SK-N-SH (cell line): Measurements from ENCODE around the gene TLE1. TPM values are rescaled to one million over a fixed set of nuclear protein-coding genes. Genes with fewer than 3 reads are reported as not detected.

Experiments used
- CTCF ChIA-PET: fragments of 300-600, 350-600 bp; formaldehyde crosslinking; extraction: SDS; loops from one replicate; lab custom pipeline; 2021; lab: Yijun Ruan, JAX
- POLR2A ChIA-PET: fragments of 350-600 bp; sonication (Branson Sonifier 250); formaldehyde crosslinking; extraction: SDS; loops from one replicate; lab custom pipeline; 2020; ENCODE audit warnings: antibody characterized with exemption, inconsistent platforms; lab: Yijun Ruan, JAX
- DNase-seq: peaks from one replicate; pipeline ENCODE4 v3.0.0; 2012
- H2AFZ ChIP-seq: fragments of 200-600 bp; sonication (generic); 2 replicates; pipeline ENCODE4 v1.8.1; 2016; ENCODE audit warnings: antibody characterized with exemption, mild to moderate bottlenecking, low read depth
- H3F3A ChIP-seq: fragments of 200-600 bp; sonication (generic); replicated peaks from 2 replicates; pipeline ENCODE3; 2016; ENCODE audit warnings: antibody characterized with exemption, mild to moderate bottlenecking; ENCODE audit not compliant: insufficient read depth
- H3K27ac ChIP-seq, 2 experiments: fragments of 200-500 bp in 1 of 2; fragments of 200-600 bp in 1 of 2; sonication (Bioruptor generic) in 1 of 2; sonication (generic), shearing (Covaris generic) in 1 of 2; 2 replicates each; pipeline versions ENCODE4 v1.5.1 to v1.6.1; 2014 to 2016; ENCODE audit warnings: low read depth in 2 of 2, inconsistent platforms in 1 of 2, low read length in 1 of 2, mild to moderate bottlenecking in 1 of 2, mixed read lengths in 1 of 2
- H3K27me3 ChIP-seq: fragments of 200-600 bp; sonication (generic), shearing (Covaris generic); 2 replicates; pipeline ENCODE4 v1.6.1; 2016; ENCODE audit warnings: mixed run types; ENCODE audit not compliant: insufficient read depth
- H3K36me3 ChIP-seq, 2 experiments: fragments of 200-500 bp in 1 of 2; fragments of 200-600 bp in 1 of 2; sonication (Bioruptor generic) in 1 of 2; sonication (generic) in 1 of 2; replicated peaks in 1 of 2; 2 replicates each; pipeline versions ENCODE3 to v1.5.1; 2014 to 2016; ENCODE audit warnings: low read length in 1 of 2, mild to moderate bottlenecking in 1 of 2; ENCODE audit not compliant: insufficient read depth in 2 of 2, control insufficient read depth in 1 of 2
- H3K4me1 ChIP-seq, 2 experiments: fragments of 200-500 bp in 1 of 2; fragments of 200-600 bp in 1 of 2; sonication (Bioruptor generic) in 1 of 2; sonication (generic), shearing (Covaris generic) in 1 of 2; 2 replicates each; pipeline versions ENCODE4 v1.5.1 to v1.6.1; 2014 to 2016; ENCODE audit warnings: low read depth in 1 of 2, low read length in 1 of 2, mixed run types in 1 of 2; ENCODE audit not compliant: insufficient read depth in 2 of 2, control insufficient read depth in 1 of 2
- H3K4me2 ChIP-seq: fragments of 200-600 bp; sonication (generic), shearing (Covaris generic); 2 replicates; pipeline ENCODE4 v1.6.1; 2017; ENCODE audit warnings: mixed run types
- H3K4me3 ChIP-seq, 2 experiments: fragments of 200-500 bp in 1 of 2; fragments of 200-600 bp in 1 of 2; sonication (Bioruptor generic) in 1 of 2; sonication (generic), shearing (Covaris generic) in 1 of 2; 2 replicates each; pipeline versions ENCODE4 v1.5.1 to v1.8.1; 2014 to 2016; ENCODE audit warnings: low read depth in 2 of 2, inconsistent platforms in 1 of 2, low read length in 1 of 2, mild to moderate bottlenecking in 1 of 2, mixed read lengths in 1 of 2, moderate library complexity in 1 of 2
- H3K79me2 ChIP-seq: fragments of 200-600 bp; sonication (generic); 2 replicates; pipeline ENCODE4 v1.8.1; 2017; ENCODE audit warnings: mild to moderate bottlenecking; ENCODE audit not compliant: insufficient read depth
- H3K9ac ChIP-seq: fragments of 200-600 bp; sonication (generic); 2 replicates; pipeline ENCODE4 v1.6.1; 2017; ENCODE audit warnings: mixed run types
- H3K9me2 ChIP-seq: fragments of 200-600 bp; sonication (generic); 2 replicates; pipeline ENCODE4 v1.6.1; 2017; ENCODE audit warnings: mixed run types
- H3K9me3 ChIP-seq: fragments of 200-600 bp; sonication (generic); 2 replicates; pipeline ENCODE4 v1.6.1; 2017; ENCODE audit warnings: mixed run types, mild to moderate bottlenecking, moderate library complexity
- H4K20me1 ChIP-seq: fragments of 200-600 bp; sonication (generic); 2 replicates; pipeline ENCODE4 v1.6.1; 2017; ENCODE audit warnings: mild to moderate bottlenecking, mixed run types; ENCODE audit not compliant: insufficient read depth
- CHD2 ChIP-seq: fragments of 150-350 bp; IDR thresholded peaks from 2 replicates; pipeline ENCODE4 v1.6.1; 2018; ENCODE audit warnings: low read length; ENCODE audit not compliant: partially characterized antibody
- EP300 ChIP-seq, 2 experiments: IDR thresholded peaks; 2 replicates each; pipeline versions ENCODE4 v1.4.0 to v1.6.1; 2012; ENCODE audit warnings: borderline replicate concordance in 1 of 2, low read depth in 1 of 2, low read length in 1 of 2
- EZH2phosphoT487 ChIP-seq: fragments of 200-600 bp; sonication (generic); IDR thresholded peaks from 2 replicates; pipeline ENCODE4 v1.6.1; 2017; ENCODE audit warnings: low read depth, mixed run types, mild to moderate bottlenecking, antibody characterized with exemption, moderate library complexity, borderline replicate concordance
- GATA2 ChIP-seq: sonication (generic); formaldehyde crosslinking; IDR thresholded peaks from 2 replicates; pipeline ENCODE4 v1.5.0; 2020; ENCODE audit warnings: mild to moderate bottlenecking, missing genetic modification reagents
- JUND ChIP-seq: IDR thresholded peaks from 2 replicates; pipeline ENCODE4 v1.4.0; 2012
- RAD21 ChIP-seq: IDR thresholded peaks from 2 replicates; pipeline ENCODE4 v1.6.1; 2012; ENCODE audit warnings: mild to moderate bottlenecking, low read length
- RFX5 ChIP-seq: IDR thresholded peaks from 2 replicates; pipeline ENCODE4 v1.6.1; 2012; ENCODE audit warnings: mild to moderate bottlenecking, improper control_type of control experiment, low read length
- RXRA ChIP-seq: IDR thresholded peaks from 2 replicates; pipeline ENCODE4 v1.4.0; 2012; ENCODE audit warnings: low read depth, mild to moderate bottlenecking, borderline replicate concordance
- SMC3 ChIP-seq: IDR thresholded peaks from 2 replicates; pipeline ENCODE4 v1.6.1; 2012; ENCODE audit warnings: low read depth, low read length, improper control_type of control experiment
- TAF1 ChIP-seq: IDR thresholded peaks from 2 replicates; pipeline ENCODE4 v1.6.1; 2012; ENCODE audit warnings: low read depth, mild to moderate bottlenecking, low read length, moderate library complexity, borderline replicate concordance
- TCF12 ChIP-seq: IDR thresholded peaks from 2 replicates; pipeline ENCODE4 v1.4.0; 2012
- ZBTB33 ChIP-seq: IDR thresholded peaks from 2 replicates; pipeline ENCODE4 v1.4.0; 2012; ENCODE audit warnings: low read depth, borderline replicate concordance
- WGBS: methylation state at CpG from one replicate; pipeline ENCODE4 v1.1.6; 2017; ENCODE audit warnings: low lambda C conversion rate; 5-methylcytosine and 5-hydroxymethylcytosine counted together
- polyA plus RNA-seq, 3 experiments: library from polyadenylated mRNA; depleted of rRNA; stranded (reverse); fragments of >200 nt; gene quantifications; 2 replicates each; pipeline ENCODE4 v1.2.3, GENCODE V29; 2012
- TF ChIP-seq, protein P1 (sequence below): fragments of 150-350 bp; IDR thresholded peaks from 2 replicates; pipeline ENCODE4 v1.6.1; 2017; ENCODE audit warnings: antibody characterized with exemption, low read length, low read depth, borderline replicate concordance
- TF ChIP-seq, protein P2 (sequence below): fragments of 150-350 bp; IDR thresholded peaks from 2 replicates; pipeline ENCODE4 v1.6.1; 2016; ENCODE audit warnings: mild to moderate bottlenecking, low read depth, low read length

Gene TLE1
- polyA plus RNA-seq, 1 of the 3 experiments (the other 2 are of a cell fraction), result 33.0 TPM

DNA sequence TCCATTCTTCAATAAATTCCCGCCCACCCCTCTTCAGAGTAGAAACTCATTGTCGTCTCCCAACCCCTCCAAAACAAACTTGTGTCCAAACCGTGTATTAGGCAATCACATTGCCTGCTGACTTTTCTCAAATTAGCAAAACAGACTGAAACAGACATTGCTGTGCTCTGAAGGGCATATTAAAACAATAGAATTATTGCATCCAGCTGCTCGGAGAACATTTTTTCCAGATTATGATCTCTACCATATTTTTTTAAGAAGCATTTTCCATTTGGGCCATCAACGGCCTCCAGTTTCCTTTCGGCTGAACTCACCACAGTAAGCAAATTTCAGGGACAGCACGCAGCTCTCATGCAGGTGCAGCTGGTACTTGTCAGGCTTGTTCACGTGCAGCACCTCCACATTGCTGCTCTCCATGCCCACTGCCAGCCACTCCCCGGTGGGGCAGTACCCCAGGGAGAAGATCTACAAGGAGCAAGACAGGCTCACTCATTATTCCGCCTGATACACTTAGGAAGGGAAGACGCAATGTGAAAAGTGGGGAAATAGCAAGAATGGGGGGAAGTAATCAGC, 104.1 kb downstream of the TLE1 start:
- POLR2A ChIA-PET, result interaction anchor here (0.6 kb wide), 1 partner anchor 15 kb away, joined by 3 read pairs; no protein-coding TSS in a partner anchor
- Histone ChIP-seq H3K4me1 (peaks cover 0 to 9% of the 10 kb centered on the region in 2 experiments; a peak in 2 of 4 replicates), H3K36me3 (peaks cover 11 to 31% of the 10 kb centered on the region in 2 experiments), H3K9me2 (no peaks in the 10 kb centered on the region), H3K27me3 (no peaks in the 10 kb centered on the region), H3K4me3 (no peak overlapping the region), H3K9me3 (no peaks in the 10 kb centered on the region), H3F3A (no peaks in the 10 kb centered on the region), H4K20me1 (no peaks in the 10 kb centered on the region), H2AFZ (no peak overlapping the region), H3K79me2 (no peaks in the 10 kb centered on the region), H3K4me2 (no peak overlapping the region), H3K27ac (peak overlapping the region in 1 of 2 experiments; percentile 11; a peak in 1 of 4 replicates), H3K9ac (no peak overlapping the region)
- CTCF ChIA-PET, result interaction anchor here (1.1 kb wide), 1 partner anchor 46 kb away, joined by 4 read pairs; no protein-coding TSS in a partner anchor
- DNase-seq, result no peak
- no peak for TF ChIP-seq TAF1
- TF ChIP-seq, protein P1, sequence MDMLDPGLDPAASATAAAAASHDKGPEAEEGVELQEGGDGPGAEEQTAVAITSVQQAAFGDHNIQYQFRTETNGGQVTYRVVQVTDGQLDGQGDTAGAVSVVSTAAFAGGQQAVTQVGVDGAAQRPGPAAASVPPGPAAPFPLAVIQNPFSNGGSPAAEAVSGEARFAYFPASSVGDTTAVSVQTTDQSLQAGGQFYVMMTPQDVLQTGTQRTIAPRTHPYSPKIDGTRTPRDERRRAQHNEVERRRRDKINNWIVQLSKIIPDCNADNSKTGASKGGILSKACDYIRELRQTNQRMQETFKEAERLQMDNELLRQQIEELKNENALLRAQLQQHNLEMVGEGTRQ, result no peak
- peak in 1 of 2 experiments; percentile 36; a peak in 1 of 4 replicates for TF ChIP-seq EP300 (IDR thresholded peaks at IDR 0.05; ENCODE audit: borderline replicate concordance in 1 of 2, low read depth in 1 of 2, low read length in 1 of 2)
- TF ChIP-seq ZBTB33, result no peak
- TF ChIP-seq EZH2phosphoT487, result no peak
- TF ChIP-seq RFX5, result no peak
- TF ChIP-seq GATA2, result peak; percentile 20; the same call in 1 of the 2 replicates
- no peak for TF ChIP-seq RXRA
- TF ChIP-seq, protein P2, sequence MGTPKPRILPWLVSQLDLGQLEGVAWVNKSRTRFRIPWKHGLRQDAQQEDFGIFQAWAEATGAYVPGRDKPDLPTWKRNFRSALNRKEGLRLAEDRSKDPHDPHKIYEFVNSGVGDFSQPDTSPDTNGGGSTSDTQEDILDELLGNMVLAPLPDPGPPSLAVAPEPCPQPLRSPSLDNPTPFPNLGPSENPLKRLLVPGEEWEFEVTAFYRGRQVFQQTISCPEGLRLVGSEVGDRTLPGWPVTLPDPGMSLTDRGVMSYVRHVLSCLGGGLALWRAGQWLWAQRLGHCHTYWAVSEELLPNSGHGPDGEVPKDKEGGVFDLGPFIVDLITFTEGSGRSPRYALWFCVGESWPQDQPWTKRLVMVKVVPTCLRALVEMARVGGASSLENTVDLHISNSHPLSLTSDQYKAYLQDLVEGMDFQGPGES, result no peak
- no peak for TF ChIP-seq JUND
- no peak for TF ChIP-seq CHD2
- no peak for TF ChIP-seq SMC3
- TF ChIP-seq TCF12, result peak; percentile 59; the same call in 1 of the 2 replicates
- no peak for TF ChIP-seq RAD21
- WGBS, result 79% methylated on average over 10 of the region's 11 CpGs
